HS-27A (cell line): ENCODE measurements around the gene GALR1.

Experiments
- DNase-seq: peaks from one replicate; pipeline ENCODE4 v3.0.0-alpha.2; 2012; ENCODE audit warnings: low read depth, missing footprints

The GALR1 gene

DNA sequence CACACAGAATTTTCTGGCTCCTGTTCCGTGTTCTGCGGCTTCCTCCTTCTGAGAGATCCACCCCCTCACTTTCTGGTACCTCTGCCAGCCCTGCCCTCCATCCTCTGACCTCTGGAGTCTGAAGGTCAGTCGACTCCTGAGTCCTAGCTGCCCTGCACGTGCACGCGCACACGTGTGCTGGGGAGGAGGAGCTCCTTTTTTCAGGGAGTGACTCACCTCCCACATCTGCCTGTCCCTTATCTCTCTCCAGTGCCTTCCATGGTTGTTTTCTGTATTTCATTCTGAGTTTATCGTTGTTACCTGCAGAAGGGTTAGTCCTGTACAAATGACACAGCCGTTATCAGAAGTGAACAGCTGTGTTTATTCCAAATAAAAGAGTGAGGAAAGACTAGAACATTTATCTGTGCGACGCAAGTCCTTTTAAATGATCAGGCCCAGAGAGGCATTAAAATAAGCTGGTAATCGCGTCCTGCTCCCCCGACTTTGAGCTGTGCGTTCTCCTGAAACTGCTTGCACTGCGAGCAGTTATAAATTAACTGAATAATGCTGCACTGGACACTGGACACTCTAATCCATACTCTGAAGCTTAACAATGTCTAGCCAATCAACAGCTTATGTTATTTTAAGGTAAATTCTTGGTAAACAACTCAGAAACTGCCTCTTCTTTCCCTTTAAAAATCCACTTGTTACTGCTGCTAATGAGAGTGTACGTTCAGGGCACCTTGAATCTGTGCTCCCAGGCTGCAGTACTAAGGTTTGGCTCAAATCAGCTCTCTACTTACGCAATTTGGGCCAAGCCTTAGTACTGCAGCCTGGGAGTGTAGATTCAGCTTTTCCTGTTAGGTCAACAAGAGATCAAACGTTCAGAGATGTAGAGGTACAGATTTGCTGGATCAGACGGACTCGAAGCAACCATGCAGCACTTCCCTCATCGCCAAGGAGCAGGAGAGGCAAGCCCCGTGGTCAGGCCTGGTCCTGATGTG lies 72.5 kb downstream of the GALR1 start:
- no peak for DNase-seq

DNA sequence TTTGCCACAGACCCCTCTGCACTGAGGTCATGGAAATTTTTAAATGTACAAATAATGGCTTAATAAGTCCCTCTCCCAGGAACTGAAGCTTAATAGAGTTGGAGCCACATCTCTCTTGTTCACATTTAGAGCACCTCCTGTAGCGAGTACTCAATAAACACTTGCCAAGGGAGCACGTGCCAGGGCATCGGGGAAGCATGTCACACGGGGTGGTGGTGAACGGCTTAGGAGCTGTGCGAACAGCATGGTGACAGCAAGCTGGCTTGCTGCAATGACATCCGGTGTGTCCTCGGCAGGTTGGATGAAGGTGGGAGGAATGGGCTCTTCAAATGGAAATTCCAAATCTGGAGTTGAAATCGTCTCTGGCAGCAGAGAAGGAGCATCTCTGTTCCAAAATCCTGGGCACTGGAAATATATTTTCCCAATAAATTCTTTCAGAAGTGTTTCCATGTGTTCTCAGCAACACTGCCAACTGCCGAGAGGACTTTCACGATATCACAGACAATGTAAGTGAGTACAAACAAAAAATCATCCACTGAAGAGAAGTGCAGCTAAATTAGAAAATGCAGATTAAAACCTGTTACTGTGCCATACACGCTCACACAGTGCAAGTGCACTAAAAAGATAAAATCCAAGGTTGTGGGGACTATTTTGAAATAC lies 74.1 kb downstream of the GALR1 start:
- no peak for DNase-seq
